Lung (tissue), 12 donors: Measurements from ENCODE around the gene ZNF189. TPM values are rescaled to one million over a fixed set of nuclear protein-coding genes. Genes with fewer than 3 reads are reported as not detected.

Experiments used
- ATAC-seq: fragments of 200-7000 bp; cut with Tn5 transposase; one replicate; pipeline ENCODE4 v1.9.1; 2020; ENCODE audit warnings: moderate number of reproducible peaks; ENCODE audit not compliant: insufficient read depth, low FRiP score
- DNase-seq, 3 donors: peaks; one replicate each; pipeline ENCODE4 v3.0.0-alpha.2; 2013 to 2017
- H3K27ac ChIP-seq, 2 donors: one replicate each; pipeline ENCODE4 v1.5.1; 2013; ENCODE audit warnings: mild to moderate bottlenecking in 2 of 2, moderate library complexity in 2 of 2, control low read depth in 1 of 2, inconsistent platforms in 1 of 2, low read depth in 1 of 2, low read length in 1 of 2
- H3K27me3 ChIP-seq, 3 donors: one replicate each; pipeline ENCODE4 v1.5.1; 2013; ENCODE audit warnings: low read length in 2 of 3; ENCODE audit not compliant: control insufficient read depth in 3 of 3, insufficient read depth in 3 of 3
- H3K36me3 ChIP-seq, 4 donors: one replicate each; pipeline ENCODE4 v1.5.1; 2013; ENCODE audit warnings: low read length in 4 of 4, mild to moderate bottlenecking in 1 of 4, moderate library complexity in 1 of 4; ENCODE audit not compliant: control insufficient read depth in 4 of 4, insufficient read depth in 4 of 4
- H3K4me1 ChIP-seq, 5 donors: one replicate each; pipeline ENCODE4 v1.5.1; 2013; ENCODE audit warnings: low read length in 5 of 5, mild to moderate bottlenecking in 2 of 5, moderate library complexity in 1 of 5; ENCODE audit not compliant: control insufficient read depth in 5 of 5, insufficient read depth in 5 of 5
- H3K4me3 ChIP-seq: one replicate; pipeline ENCODE4 v1.5.1; 2013; ENCODE audit warnings: mild to moderate bottlenecking, control low read depth, moderate library complexity
- H3K9ac ChIP-seq, 2 donors: one replicate each; pipeline ENCODE4 v1.5.1; 2013; ENCODE audit warnings: low read length in 2 of 2, control low read depth in 1 of 2; ENCODE audit not compliant: insufficient read depth in 1 of 2
- H3K9me3 ChIP-seq, 4 donors: one replicate each; pipeline ENCODE4 v1.5.1; 2013; ENCODE audit warnings: low read length in 3 of 4, mild to moderate bottlenecking in 1 of 4, moderate library complexity in 1 of 4; ENCODE audit not compliant: control insufficient read depth in 4 of 4, insufficient read depth in 3 of 4
- CTCF ChIP-seq: IDR thresholded peaks from 2 replicates; pipeline ENCODE4 v1.5.1; 2012; ENCODE audit warnings: mild to moderate bottlenecking; ENCODE audit errors: control extremely low read depth, extremely low read depth
- WGBS, 2 donors: extraction: QIAGEN DNeasy Blood & Tissue Kit; methylation state at CpG; one replicate each; pipeline ENCODE4 v1.1.7; 2013; 5-methylcytosine and 5-hydroxymethylcytosine counted together
- polyA plus RNA-seq, 2 donors: library from polyadenylated mRNA; stranded (reverse); fragments of 200-250 nt; gene quantifications; one replicate each; pipeline ENCODE4 v1.2.1, GENCODE V29; 2013
- total RNA-seq, 2 donors: library from RNA; depleted of rRNA in 1 of 2; stranded (reverse); fragments of >200 nt in 1 of 2; gene quantifications; one replicate each; pipeline ENCODE4 v1.2.1, GENCODE V29; 2014 to 2021
- donor health status: control.
- donor health status: control.
- donor health status: Bipolar disorder and iron deficiency.
- donor health status: healthy.
- donor health status: DM: yes; HTN: yes; CAD: no.

The ZNF189 gene
- total and polyA plus RNA-seq, 4 donors = 5.9 to 34.1 (median 11.7) TPM

GRCh38 chr9:101365181-101365580 is 33.5 kb upstream of the ZNF189 start:
- Histone ChIP-seq H3K9ac (no peak overlapping the region), H3K4me3 (no peak overlapping the region), H3K9me3 (no peaks in the 10 kb centered on the region), H3K4me1 (no peaks in the 10 kb centered on the region), H3K36me3 (no peaks in the 10 kb centered on the region), H3K27me3 (no peaks in the 10 kb centered on the region), H3K27ac (no peak overlapping the region)
- no peak for ATAC-seq
- no peak for TF ChIP-seq CTCF
- no peak for DNase-seq

GRCh38 chr9:101366038-101366756 is 32.5 kb upstream of the ZNF189 start:
- 62 to 68% methylated on average over 5 of the region's 5 CpGs for WGBS, 2 donors
- DNase-seq = no peak
- TF ChIP-seq CTCF = no peak
- Histone ChIP-seq H3K27ac (no peak overlapping the region), H3K27me3 (no peaks in the 10 kb centered on the region), H3K9me3 (no peaks in the 10 kb centered on the region), H3K36me3 (no peaks in the 10 kb centered on the region), H3K9ac (no peak overlapping the region), H3K4me3 (no peak overlapping the region), H3K4me1 (no peaks in the 10 kb centered on the region)
- no peak for ATAC-seq

- no peaks in the 10 kb centered on the region for H3K36me3 ChIP-seq
- no peak overlapping the region for H3K27ac ChIP-seq
- H3K4me3 ChIP-seq = no peak overlapping the region
- H3K9ac ChIP-seq = no peak overlapping the region
- no peaks in the 10 kb centered on the region for H3K27me3 ChIP-seq
- TF ChIP-seq CTCF = no peak
- ATAC-seq = no peak
- peaks cover 0 to under 1% (median 0%) of the 10 kb centered on the region in 5 donors for H3K4me1 ChIP-seq
- no peak for DNase-seq
- H3K9me3 ChIP-seq = no peaks in the 10 kb centered on the region
- WGBS, 2 donors = 90 to 94% methylated on average over 3 of the region's 3 CpGs
These were observed 31.3 kb upstream of the ZNF189 start for GRCh38 chr9:101367323-101367722.

GRCh38 chr9:101369286-101369685 is 29.4 kb upstream of the ZNF189 start:
- ATAC-seq = no peak
- H3K27ac ChIP-seq = no peak overlapping the region
- H3K9ac ChIP-seq = no peak overlapping the region
- peaks cover 0 to 10% (median 0%) of the 10 kb centered on the region in 5 donors for H3K4me1 ChIP-seq
- H3K36me3 ChIP-seq = no peaks in the 10 kb centered on the region
- no peak for DNase-seq
- no peaks in the 10 kb centered on the region for H3K9me3 ChIP-seq
- H3K4me3 ChIP-seq = no peak overlapping the region
- no peak for TF ChIP-seq CTCF
- WGBS, 2 donors = 76 to 100% methylated on average over 2 of the region's 2 CpGs
- H3K27me3 ChIP-seq = no peaks in the 10 kb centered on the region
